ENCODE measurements around the gene NRCAM.

Gene NRCAM

DNA sequence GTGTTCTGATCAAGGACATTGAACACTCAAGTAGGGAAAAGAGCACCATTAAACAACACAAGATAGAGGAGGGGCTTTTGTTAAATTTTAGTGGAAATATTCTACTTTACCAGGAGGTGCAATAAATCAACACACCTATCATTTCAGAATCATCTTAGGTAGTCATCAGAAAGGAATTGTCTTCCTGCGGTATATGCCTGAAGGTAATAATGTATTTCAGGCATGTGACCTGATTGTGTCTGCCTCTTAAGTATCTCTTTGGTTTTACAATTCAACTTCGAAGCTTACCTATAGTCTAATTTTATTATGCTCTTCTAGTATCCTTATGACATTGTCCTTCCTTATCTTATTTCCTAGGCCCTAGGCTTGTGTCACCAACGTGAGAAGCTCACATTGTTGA lies 267.5 kb downstream of the NRCAM start:
- Histone ChIP-seq H3K27me3 (ENCODE audit: control insufficient read depth in 1 of 2, insufficient read depth in 2 of 2, low read length in 2 of 2) (no peaks in the 10 kb centered on the region), H3K9me3 (ENCODE audit: control insufficient read depth in 1 of 2, low read length in 2 of 2) (no peaks in the 10 kb centered on the region), H3K36me3 (ENCODE audit: control insufficient read depth in 1 of 2, insufficient read depth in 2 of 2, low read length in 2 of 2) (no peaks in the 10 kb centered on the region), H3K4me3 (ENCODE audit: low read depth in 1 of 2, low read length in 2 of 2) (no peak overlapping the region), H3K4me1 (ENCODE audit: control insufficient read depth in 1 of 2, insufficient read depth in 2 of 2, low read length in 2 of 2) (no peaks in the 10 kb centered on the region), H3K9ac (ENCODE audit: low read depth in 1 of 2, low read length in 2 of 2) (no peak overlapping the region), H3K27ac (ENCODE audit: low read depth, low read length) (no peak overlapping the region)

DNA sequence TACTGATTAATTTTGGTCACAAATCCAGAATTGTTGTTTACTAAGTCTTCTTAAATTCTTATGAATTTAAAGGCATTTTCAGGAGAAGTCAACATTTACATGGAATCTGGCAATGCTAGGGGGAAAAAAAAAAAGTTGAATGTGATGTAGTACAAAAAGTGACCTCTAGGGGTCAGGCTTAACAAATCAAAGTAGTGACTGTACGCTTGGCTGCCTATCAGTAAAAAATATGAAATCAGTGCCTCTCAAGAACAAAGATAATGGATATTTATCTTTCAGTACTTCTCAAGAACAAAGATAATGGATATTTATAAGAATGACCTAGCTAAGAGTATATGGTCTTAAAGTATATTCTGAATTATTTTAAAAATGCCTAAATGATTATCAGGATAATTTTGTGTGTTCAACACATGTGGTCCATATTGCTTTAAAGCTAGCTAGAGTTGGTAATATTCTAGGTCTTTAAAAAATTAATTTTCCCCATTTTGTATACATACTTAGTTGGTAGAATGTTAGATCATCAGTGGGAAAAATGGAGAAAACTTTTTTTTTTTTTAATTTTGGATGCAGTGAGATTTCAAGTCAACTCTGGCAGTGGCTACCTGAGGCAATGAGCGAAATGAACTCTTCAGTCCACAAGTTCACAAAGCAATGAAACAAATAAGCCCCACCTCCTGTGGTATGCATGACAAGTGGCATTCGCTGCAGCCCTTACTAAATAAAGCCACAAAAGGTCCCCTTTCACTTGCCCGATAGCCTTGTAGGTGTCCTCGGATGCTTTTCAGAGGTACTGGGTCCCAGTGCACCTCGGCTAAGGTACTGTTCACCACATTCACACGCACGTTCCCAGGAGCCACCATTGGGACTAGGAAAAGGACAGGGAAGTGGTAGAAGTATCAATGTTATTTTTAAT lies 274.9 kb downstream of the NRCAM start:
- H3K9me3 ChIP-seq (ENCODE audit: control insufficient read depth in 1 of 2, low read length in 2 of 2) = no peaks in the 10 kb centered on the region
- H3K36me3 ChIP-seq (ENCODE audit: control insufficient read depth in 1 of 2, insufficient read depth in 2 of 2, low read length in 2 of 2) = no peaks in the 10 kb centered on the region
- no peaks in the 10 kb centered on the region for H3K4me1 ChIP-seq (ENCODE audit: control insufficient read depth in 1 of 2, insufficient read depth in 2 of 2, low read length in 2 of 2)
- no peak overlapping the region for H3K4me3 ChIP-seq (ENCODE audit: low read depth in 1 of 2, low read length in 2 of 2)
- no peak overlapping the region for H3K27ac ChIP-seq (ENCODE audit: low read depth, low read length)
- no peak overlapping the region for H3K9ac ChIP-seq (ENCODE audit: low read depth in 1 of 2, low read length in 2 of 2)
- no peaks in the 10 kb centered on the region for H3K27me3 ChIP-seq (ENCODE audit: control insufficient read depth in 1 of 2, insufficient read depth in 2 of 2, low read length in 2 of 2)

DNA sequence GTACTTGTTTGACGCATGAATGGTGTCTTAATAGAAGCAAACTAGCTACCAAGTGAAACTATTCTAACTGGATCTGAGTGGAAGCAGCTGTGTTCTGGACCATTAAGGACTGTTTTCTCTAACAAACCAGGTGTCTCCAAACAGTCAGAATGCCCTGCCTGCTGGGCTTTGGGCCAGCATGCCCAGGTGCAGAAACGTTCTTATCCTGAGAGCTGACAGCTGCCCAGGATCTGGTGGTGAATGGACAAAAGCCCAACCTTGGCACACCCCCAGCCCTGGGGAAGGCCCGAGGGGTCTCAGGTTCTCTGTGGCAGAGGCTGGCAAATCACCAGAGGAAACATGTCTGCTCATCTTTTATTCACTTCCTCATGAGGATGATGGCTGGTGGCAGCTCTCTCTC lies 277.8 kb downstream of the NRCAM start:
- no peak overlapping the region for H3K9ac ChIP-seq (ENCODE audit: low read depth in 1 of 2, low read length in 2 of 2)
- no peaks in the 10 kb centered on the region for H3K27me3 ChIP-seq (ENCODE audit: control insufficient read depth in 1 of 2, insufficient read depth in 2 of 2, low read length in 2 of 2)
- no peaks in the 10 kb centered on the region for H3K4me1 ChIP-seq (ENCODE audit: control insufficient read depth in 1 of 2, insufficient read depth in 2 of 2, low read length in 2 of 2)
- no peaks in the 10 kb centered on the region for H3K9me3 ChIP-seq (ENCODE audit: control insufficient read depth in 1 of 2, low read length in 2 of 2)
- H3K27ac ChIP-seq (ENCODE audit: low read depth, low read length) = no peak overlapping the region
- H3K36me3 ChIP-seq (ENCODE audit: control insufficient read depth in 1 of 2, insufficient read depth in 2 of 2, low read length in 2 of 2) = no peaks in the 10 kb centered on the region
- H3K4me3 ChIP-seq (ENCODE audit: low read depth in 1 of 2, low read length in 2 of 2) = no peak overlapping the region

DNA sequence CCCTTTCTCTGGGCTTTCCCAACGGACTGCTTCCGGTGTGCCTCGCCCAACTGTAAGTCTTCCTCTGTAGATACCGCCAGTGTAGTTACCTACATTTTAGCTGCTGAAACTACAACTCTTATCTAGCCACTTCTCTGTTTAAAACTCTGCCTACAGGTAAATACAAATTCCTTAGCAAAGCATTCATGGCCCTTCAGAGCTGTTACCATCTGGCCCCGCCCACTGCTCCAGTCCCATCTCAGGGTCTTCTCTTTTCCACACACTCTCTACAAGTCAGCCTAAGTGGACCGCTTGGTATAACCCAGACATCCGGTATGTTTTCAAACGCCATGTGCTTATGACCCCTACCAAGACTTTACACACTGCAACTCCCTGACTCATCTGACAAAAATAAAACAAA lies 285.1 kb downstream of the NRCAM start:
- H3K27ac ChIP-seq (ENCODE audit: low read depth, low read length) = no peak overlapping the region
- no peak overlapping the region for H3K9ac ChIP-seq (ENCODE audit: low read depth in 1 of 2, low read length in 2 of 2)
- H3K4me3 ChIP-seq (ENCODE audit: low read depth in 1 of 2, low read length in 2 of 2) = no peak overlapping the region
- H3K27me3 ChIP-seq (ENCODE audit: control insufficient read depth in 1 of 2, insufficient read depth in 2 of 2, low read length in 2 of 2) = no peaks in the 10 kb centered on the region
- no peaks in the 10 kb centered on the region for H3K36me3 ChIP-seq (ENCODE audit: control insufficient read depth in 1 of 2, insufficient read depth in 2 of 2, low read length in 2 of 2)
- H3K9me3 ChIP-seq (ENCODE audit: control insufficient read depth in 1 of 2, low read length in 2 of 2) = no peaks in the 10 kb centered on the region
- H3K4me1 ChIP-seq (ENCODE audit: control insufficient read depth in 1 of 2, insufficient read depth in 2 of 2, low read length in 2 of 2) = peaks cover 0 to 9% of the 10 kb centered on the region in 2 donors

DNA sequence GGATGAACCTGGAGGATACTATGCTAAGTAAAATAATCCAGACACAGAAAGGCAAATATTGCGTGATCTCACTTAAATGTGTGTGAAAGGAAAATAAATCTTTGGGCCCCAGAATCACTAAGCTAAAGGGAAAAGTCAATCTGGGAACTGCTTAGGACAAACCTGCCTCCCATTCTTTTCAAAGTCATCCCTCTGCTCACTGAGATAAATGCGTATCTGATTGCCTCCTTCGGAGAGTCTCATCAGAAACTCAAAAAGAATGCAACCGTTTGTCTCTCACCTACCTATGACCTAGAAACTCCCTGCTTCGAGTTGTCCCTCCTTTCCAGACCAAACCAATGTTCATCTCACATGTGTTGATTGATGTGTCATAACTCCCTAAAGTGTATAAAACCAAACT lies 286.0 kb downstream of the NRCAM start:
- H3K27me3 ChIP-seq (ENCODE audit: control insufficient read depth in 1 of 2, insufficient read depth in 2 of 2, low read length in 2 of 2) = no peaks in the 10 kb centered on the region

DNA sequence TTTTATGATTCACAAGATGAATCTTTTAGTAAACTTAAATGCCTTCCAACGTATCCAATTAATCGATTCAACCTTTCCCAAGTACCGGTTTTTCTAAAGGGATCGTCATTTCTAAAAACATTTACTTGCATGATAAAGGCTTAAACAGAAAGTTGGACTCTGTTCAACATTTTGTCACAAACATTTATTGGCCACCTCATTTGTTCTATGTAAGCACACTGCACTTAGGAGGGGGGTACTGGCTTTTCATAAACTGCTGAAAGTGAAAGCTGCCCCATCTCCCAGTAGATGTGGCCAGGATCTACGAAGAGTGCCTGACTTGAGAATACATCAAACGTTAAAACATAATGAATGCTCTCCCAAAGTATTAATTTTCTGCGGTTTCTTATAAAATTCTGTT lies 288.8 kb downstream of the NRCAM start:
- peak overlapping the region; percentile 18 to 52 for H3K4me3 ChIP-seq (ENCODE audit: low read depth in 1 of 2, low read length in 2 of 2)
- no peaks in the 10 kb centered on the region for H3K27me3 ChIP-seq (ENCODE audit: control insufficient read depth in 1 of 2, insufficient read depth in 2 of 2, low read length in 2 of 2)
- H3K36me3 ChIP-seq (ENCODE audit: control insufficient read depth in 1 of 2, insufficient read depth in 2 of 2, low read length in 2 of 2) = no peaks in the 10 kb centered on the region
- H3K9me3 ChIP-seq (ENCODE audit: control insufficient read depth in 1 of 2, low read length in 2 of 2) = no peaks in the 10 kb centered on the region
- H3K9ac ChIP-seq (ENCODE audit: low read depth in 1 of 2, low read length in 2 of 2) = no peak overlapping the region
- no peak overlapping the region for H3K27ac ChIP-seq (ENCODE audit: low read depth, low read length)
- H3K4me1 ChIP-seq (ENCODE audit: control insufficient read depth in 1 of 2, insufficient read depth in 2 of 2, low read length in 2 of 2) = peaks cover 0 to 9% of the 10 kb centered on the region in 2 donors

More for the DNA sequence above, 286.0 kb downstream of the NRCAM start:
- Histone ChIP-seq H3K27ac (ENCODE audit: low read depth, low read length) (no peak overlapping the region), H3K9me3 (ENCODE audit: control insufficient read depth in 1 of 2, low read length in 2 of 2) (no peaks in the 10 kb centered on the region), H3K4me3 (ENCODE audit: low read depth in 1 of 2, low read length in 2 of 2) (no peak overlapping the region), H3K4me1 (ENCODE audit: control insufficient read depth in 1 of 2, insufficient read depth in 2 of 2, low read length in 2 of 2) (peaks cover 0 to 9% of the 10 kb centered on the region in 2 donors), H3K9ac (ENCODE audit: low read depth in 1 of 2, low read length in 2 of 2) (no peak overlapping the region), H3K36me3 (ENCODE audit: control insufficient read depth in 1 of 2, insufficient read depth in 2 of 2, low read length in 2 of 2) (no peaks in the 10 kb centered on the region)

DNA sequence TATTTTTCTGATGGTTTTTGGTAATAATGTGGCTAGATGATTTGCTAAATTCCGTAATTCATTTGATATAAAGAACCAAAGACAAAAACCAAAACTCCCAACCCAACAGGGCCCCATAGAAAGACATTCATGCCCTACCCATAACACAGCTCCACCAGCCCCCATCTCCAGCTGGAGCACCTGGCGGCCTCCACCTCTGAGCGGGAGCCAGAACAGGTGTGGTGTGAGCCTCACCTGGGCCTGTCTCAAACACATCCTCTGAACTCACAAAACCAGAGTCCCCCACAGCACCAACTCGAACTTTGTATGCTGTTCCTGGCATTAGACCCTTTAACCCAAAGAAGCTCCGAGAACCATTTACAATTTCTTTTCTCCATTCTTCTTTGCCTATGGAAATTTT lies 289.5 kb downstream of the NRCAM start:
- peaks cover 0 to 9% of the 10 kb centered on the region in 2 donors for H3K4me1 ChIP-seq (ENCODE audit: control insufficient read depth in 1 of 2, insufficient read depth in 2 of 2, low read length in 2 of 2)
- no peak overlapping the region for H3K9ac ChIP-seq (ENCODE audit: low read depth in 1 of 2, low read length in 2 of 2)
- H3K27me3 ChIP-seq (ENCODE audit: control insufficient read depth in 1 of 2, insufficient read depth in 2 of 2, low read length in 2 of 2) = no peaks in the 10 kb centered on the region
- no peaks in the 10 kb centered on the region for H3K36me3 ChIP-seq (ENCODE audit: control insufficient read depth in 1 of 2, insufficient read depth in 2 of 2, low read length in 2 of 2)
- H3K9me3 ChIP-seq (ENCODE audit: control insufficient read depth in 1 of 2, low read length in 2 of 2) = no peaks in the 10 kb centered on the region
- no peak overlapping the region for H3K27ac ChIP-seq (ENCODE audit: low read depth, low read length)
- H3K4me3 ChIP-seq (ENCODE audit: low read depth in 1 of 2, low read length in 2 of 2) = no peak overlapping the region

DNA sequence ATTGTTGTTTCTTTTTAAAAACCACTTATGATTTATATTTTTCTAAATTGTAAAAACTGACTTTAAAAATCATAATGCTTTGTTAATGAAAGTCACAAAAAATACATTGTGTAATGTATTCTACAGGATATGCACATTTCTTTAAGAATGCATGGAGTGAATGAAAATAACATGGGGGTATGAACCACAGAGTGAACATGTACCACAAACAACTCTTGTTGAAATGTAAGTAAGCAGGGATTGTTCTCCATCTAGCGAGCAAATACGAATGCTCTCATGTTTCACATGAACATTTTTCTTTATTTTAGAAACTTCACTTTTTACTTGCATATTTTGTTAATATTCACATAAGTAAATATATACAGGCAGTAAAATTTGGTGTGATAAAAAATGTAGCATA lies 290.5 kb downstream of the NRCAM start:
- H3K27me3 ChIP-seq (ENCODE audit: control insufficient read depth in 1 of 2, insufficient read depth in 2 of 2, low read length in 2 of 2) = no peaks in the 10 kb centered on the region
- no peaks in the 10 kb centered on the region for H3K9me3 ChIP-seq (ENCODE audit: control insufficient read depth in 1 of 2, low read length in 2 of 2)
- H3K9ac ChIP-seq (ENCODE audit: low read depth in 1 of 2, low read length in 2 of 2) = no peak overlapping the region
- H3K4me3 ChIP-seq (ENCODE audit: low read depth in 1 of 2, low read length in 2 of 2) = no peak overlapping the region
- no peak overlapping the region for H3K27ac ChIP-seq (ENCODE audit: low read depth, low read length)
- no peaks in the 10 kb centered on the region for H3K36me3 ChIP-seq (ENCODE audit: control insufficient read depth in 1 of 2, insufficient read depth in 2 of 2, low read length in 2 of 2)
- H3K4me1 ChIP-seq (ENCODE audit: control insufficient read depth in 1 of 2, insufficient read depth in 2 of 2, low read length in 2 of 2) = peaks cover 0 to 9% of the 10 kb centered on the region in 2 donors

DNA sequence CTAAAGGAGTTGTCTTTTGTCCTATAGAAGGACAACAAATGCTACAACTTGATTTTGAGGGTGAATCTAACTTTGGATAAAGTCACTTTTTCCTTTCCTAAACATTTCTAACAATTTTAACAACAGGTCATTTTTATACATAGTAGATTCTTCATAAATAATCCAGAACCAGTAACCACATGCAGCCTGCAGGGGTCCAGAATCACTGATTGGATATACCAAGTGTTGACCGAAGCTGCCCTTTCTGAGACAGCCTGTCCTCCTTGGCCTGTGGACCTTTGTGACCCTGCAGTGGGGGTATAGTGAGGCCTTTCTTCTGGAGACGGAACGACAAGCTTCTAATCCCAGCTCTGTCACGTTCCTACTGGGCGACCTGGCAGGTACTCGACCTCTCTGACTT lies 291.3 kb downstream of the NRCAM start:
- Histone ChIP-seq H3K36me3 (ENCODE audit: control insufficient read depth in 1 of 2, insufficient read depth in 2 of 2, low read length in 2 of 2) (no peaks in the 10 kb centered on the region), H3K4me1 (ENCODE audit: control insufficient read depth in 1 of 2, insufficient read depth in 2 of 2, low read length in 2 of 2) (peaks cover 0 to 14% of the 10 kb centered on the region in 2 donors), H3K27ac (ENCODE audit: low read depth, low read length) (no peak overlapping the region), H3K27me3 (ENCODE audit: control insufficient read depth in 1 of 2, insufficient read depth in 2 of 2, low read length in 2 of 2) (no peaks in the 10 kb centered on the region), H3K4me3 (ENCODE audit: low read depth in 1 of 2, low read length in 2 of 2) (no peak overlapping the region), H3K9me3 (ENCODE audit: control insufficient read depth in 1 of 2, low read length in 2 of 2) (no peaks in the 10 kb centered on the region), H3K9ac (ENCODE audit: low read depth in 1 of 2, low read length in 2 of 2) (no peak overlapping the region)

DNA sequence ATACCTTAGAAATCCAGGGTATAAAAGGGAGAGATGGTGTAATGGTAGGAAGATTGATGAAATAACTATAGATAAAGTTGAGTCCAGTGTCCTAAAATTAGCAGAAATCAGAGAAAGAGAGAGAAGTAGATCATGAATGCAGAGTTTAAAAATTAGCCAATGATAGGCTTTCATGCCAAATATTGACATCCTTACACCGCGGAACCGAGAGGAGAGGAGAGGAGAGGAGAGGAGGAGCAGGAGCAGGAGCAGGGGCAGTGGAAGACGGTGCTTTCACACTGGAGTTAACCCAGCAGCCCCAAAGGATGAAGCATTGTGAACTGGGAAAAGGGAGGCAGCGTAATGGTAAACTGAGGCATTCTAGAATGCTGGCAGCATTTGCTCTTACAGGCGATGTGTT lies 291.9 kb downstream of the NRCAM start:
- Histone ChIP-seq H3K4me3 (ENCODE audit: low read depth in 1 of 2, low read length in 2 of 2) (no peak overlapping the region), H3K4me1 (ENCODE audit: control insufficient read depth in 1 of 2, insufficient read depth in 2 of 2, low read length in 2 of 2) (peaks cover 0 to 20% of the 10 kb centered on the region in 2 donors), H3K9me3 (ENCODE audit: control insufficient read depth in 1 of 2, low read length in 2 of 2) (no peaks in the 10 kb centered on the region), H3K27me3 (ENCODE audit: control insufficient read depth in 1 of 2, insufficient read depth in 2 of 2, low read length in 2 of 2) (no peaks in the 10 kb centered on the region), H3K36me3 (ENCODE audit: control insufficient read depth in 1 of 2, insufficient read depth in 2 of 2, low read length in 2 of 2) (no peaks in the 10 kb centered on the region), H3K9ac (ENCODE audit: low read depth in 1 of 2, low read length in 2 of 2) (no peak overlapping the region), H3K27ac (ENCODE audit: low read depth, low read length) (no peak overlapping the region)
